GM20000 (cell line): Measurements from ENCODE around the gene CCDC3.

Experiments used
- DNase-seq: peaks from one replicate; pipeline ENCODE4 v3.0.0; 2012; ENCODE audit warnings: low spot score
- CTCF ChIP-seq: IDR thresholded peaks from 2 replicates; pipeline ENCODE4 v1.5.1; 2012; ENCODE audit warnings: mild to moderate bottlenecking, control low read depth; ENCODE audit errors: extremely low read depth, missing control alignments

CCDC3 gene

GRCh38 chr10:13001041-13001886 is at the start of gene CCDC3:
Gene CCDC3, minus strand, starts transcription at chr10:13001713. Its CDS starts 143 bp downstream, at chr10:13001570.
- DNase-seq, result peak; percentile 39
- TF ChIP-seq CTCF, result no peak

- no peak for TF ChIP-seq CTCF
Measured at GRCh38 chr10:13051126-13051694, 49.7 kb upstream of the CCDC3 start.

GRCh38 chr10:13049774-13050420 is 48.4 kb upstream of the CCDC3 start:
- no peak for TF ChIP-seq CTCF

More at GRCh38 chr10:13051126-13051694, 49.7 kb upstream of the CCDC3 start:
- no peak for DNase-seq

GRCh38 chr10:13048762-13049161 is 47.2 kb upstream of the CCDC3 start:
- no peak for DNase-seq
- TF ChIP-seq CTCF, result no peak

More at GRCh38 chr10:13049774-13050420, 48.4 kb upstream of the CCDC3 start:
- no peak for DNase-seq

- no peak for TF ChIP-seq CTCF
Measured at GRCh38 chr10:13047529-13048206, 46.2 kb upstream of the CCDC3 start.

GRCh38 chr10:13046851-13047528 is 45.5 kb upstream of the CCDC3 start:
- TF ChIP-seq CTCF, result no peak
- DNase-seq, result no peak

More at GRCh38 chr10:13047529-13048206, 46.2 kb upstream of the CCDC3 start:
- DNase-seq, result no peak
